ENCODE results near the gene NADK2. TPM values are rescaled to one million over a fixed set of nuclear protein-coding genes. Genes with fewer than 3 reads are reported as not detected.

The NADK2 gene
- total RNA-seq, 1 experiment from 2014 or later, result 23.7 TPM

DNA sequence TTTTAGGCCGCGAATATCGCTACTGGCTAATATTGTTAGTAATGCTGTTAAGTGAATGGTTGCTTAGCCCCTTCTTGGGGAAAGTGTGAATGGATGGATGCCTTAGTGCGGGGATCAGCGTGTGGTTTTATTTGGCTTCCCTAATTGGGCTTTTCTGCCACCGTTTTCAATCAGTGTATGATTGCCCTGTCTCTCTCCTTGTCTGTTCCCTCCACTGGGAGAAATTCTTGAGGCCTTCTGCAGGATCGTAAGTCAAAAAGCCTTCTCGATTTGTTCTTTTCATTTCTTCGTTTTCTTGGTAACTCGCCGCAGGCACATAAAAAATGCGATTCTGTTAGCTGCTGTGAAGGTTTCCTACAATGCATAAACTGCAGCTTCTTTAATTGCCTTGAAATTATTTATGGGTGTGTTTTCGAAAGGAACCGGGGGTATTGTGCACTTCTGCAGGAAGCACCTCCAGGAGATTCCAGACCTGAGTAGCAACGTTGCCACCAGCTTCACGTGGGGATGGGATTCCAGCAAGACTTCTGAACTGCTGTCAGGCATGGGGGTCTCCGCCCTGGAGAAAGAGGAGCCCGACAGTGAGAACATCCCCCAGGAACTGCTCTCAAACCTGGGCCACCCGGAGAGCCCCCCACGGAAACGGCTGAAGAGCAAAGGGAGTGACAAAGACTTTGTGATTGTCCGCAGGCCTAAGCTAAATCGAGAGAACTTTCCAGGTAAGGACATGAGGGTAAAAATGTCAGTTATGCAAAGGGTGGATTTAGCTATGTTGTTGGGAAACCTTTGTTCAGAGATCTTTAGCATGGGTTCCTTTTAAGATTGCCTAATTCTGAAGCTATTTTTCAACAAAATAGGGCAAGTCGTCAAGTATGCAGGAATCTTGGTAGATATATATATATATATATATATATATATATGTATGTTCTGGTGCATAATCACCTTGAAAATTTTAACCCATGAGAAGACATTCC is 89.1 kb downstream of the NADK2 start:
- DNase-seq (ENCODE audit: low read depth), result peak; percentile 8
- in situ Hi-C loops (cut with HindIII; ENCODE audit: low pct_unique_long_range_greater_than_20kb, low sequenced_read_pairs), result no loop called here

DNA sequence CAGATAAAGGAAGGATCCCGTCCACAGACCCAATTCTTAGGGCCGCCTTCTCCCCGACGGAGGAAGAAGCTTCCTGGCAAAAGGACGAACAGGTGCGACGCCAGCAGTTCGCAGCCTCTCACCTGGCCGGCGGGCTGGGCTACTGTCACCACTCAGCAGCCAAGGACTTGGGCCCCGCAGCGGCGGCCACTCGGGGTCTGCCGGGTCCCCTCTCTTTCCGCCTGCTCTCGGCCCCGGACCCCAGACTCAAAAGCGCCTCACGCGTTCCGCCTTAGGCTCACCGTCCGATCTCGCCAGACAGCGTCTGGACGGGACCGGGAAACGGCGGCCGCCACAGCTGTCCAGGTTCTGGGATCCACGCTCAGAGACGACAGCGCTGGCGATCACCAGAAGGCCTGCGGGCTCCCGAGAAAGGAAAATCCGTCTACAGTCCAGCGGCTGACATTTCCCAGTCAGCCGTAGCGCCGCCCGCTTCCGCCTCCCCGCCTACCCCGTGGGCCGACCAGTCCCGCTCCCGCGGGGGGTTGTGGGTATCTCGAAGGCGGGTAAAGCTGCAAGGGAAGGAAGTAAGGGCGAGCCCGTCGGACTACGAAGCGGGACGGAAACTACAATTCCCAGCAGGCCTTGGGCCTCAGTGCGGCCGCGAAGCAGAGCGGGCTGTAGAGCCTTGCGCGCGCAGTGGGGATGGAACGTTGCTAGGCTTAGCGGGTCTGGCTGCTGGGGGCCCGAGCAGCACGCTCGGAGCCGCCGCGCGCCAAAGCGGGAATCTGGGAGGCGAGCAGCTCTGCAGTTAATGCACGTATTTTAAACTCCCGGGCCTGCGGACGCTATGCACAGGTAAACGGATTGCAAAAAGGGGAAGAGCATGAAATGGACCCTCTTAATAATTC is 90.0 kb downstream of the NADK2 start, which contains the start of the genes LMBRD2 and SKP2:
Gene LMBRD2, minus strand, starts transcription at position 454 of the 890 bp plus-strand sequence. CDS start 8,538 bp downstream, outside the sequence.
Gene SKP2, plus strand, starts transcription at position 678 of the 890 bp plus-strand sequence. Its CDS starts 152 bp downstream, at position 830.
- DNase-seq (ENCODE audit: low read depth), result peak; percentile 93
- in situ Hi-C loops (cut with HindIII; ENCODE audit: low pct_unique_long_range_greater_than_20kb, low sequenced_read_pairs), result no loop called here

DNA sequence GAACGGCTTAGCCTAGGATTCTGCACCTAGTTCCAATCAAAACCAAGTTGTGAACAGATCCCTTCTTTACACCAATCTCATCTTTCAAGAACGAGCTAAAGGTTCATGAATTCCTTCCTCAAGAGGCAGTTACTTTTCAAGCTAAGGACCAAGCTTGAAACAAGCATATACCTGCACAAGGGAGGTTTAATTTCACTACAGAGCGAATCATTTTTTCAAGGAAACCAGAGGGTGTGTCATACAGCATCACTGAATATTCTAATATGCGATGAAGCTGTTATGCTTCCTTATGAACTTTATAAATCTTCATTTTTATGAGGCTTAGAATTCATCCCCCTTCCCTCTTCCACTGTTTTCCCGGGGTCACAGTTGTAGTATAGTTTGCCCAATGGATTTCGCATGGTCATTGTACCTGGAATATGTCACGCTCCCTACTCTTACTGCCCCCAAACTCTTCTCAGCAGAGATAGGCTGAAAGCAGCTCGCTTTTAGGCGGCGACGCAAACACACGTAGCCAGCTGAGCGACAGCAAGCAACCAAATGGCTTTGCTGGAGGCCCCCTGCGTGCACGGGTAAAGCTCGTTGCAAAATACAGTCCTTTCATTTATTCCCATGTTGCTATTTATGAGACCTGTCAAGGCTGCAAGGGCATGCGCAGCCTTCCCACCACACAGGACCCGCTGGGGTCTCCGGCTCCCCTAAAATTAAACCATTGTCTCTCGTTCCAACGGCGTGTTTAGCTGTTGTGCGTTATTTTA is 90.9 kb downstream of the NADK2 start:
- in situ Hi-C loops (cut with HindIII; ENCODE audit: low pct_unique_long_range_greater_than_20kb, low sequenced_read_pairs), result no loop called here
- peak; percentile 45 for DNase-seq (ENCODE audit: low read depth)

DNA sequence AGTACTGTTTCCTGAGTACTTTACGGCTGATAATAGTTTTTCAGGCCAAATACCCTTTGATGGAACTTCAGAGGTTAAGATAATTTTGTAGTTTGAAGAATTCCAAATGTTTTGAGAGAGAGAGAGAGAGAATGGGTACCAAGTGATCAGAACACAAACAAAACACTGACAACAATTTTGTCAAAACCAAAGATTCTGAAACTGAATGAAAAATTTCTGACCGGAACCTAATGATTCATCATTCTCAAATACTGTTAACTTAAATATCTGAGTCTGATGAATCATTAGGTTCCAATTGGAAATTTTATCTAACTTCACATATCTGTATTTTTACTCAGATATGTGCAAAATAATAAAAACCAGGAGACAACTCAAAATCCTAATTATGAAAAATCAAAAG is 94.0 kb downstream of the NADK2 start:
- DNase-seq (ENCODE audit: low read depth), result no peak
- in situ Hi-C loops (cut with HindIII; ENCODE audit: low pct_unique_long_range_greater_than_20kb, low sequenced_read_pairs), result no loop called here

DNA sequence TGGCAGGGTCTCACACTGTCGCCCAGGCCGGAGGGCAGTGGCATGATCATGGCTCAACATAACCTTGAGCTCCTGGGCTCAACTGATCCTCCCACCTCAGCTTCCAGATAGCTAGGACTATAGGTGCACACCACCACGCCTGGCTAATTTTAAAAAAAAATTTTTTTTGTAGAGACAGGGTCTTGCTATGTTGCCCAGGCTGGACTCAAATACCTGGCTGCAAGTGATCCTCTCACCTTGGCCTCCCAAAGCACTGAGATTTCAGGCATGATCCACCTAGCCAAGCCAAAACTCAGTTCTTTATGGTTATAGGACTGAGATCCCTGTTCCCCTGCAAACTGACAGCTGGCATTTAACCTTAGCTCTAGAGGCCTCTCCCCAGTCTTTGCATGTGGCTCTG is 95.3 kb downstream of the NADK2 start:
- DNase-seq (ENCODE audit: low read depth), result no peak
- in situ Hi-C loops (cut with HindIII; ENCODE audit: low pct_unique_long_range_greater_than_20kb, low sequenced_read_pairs), result no loop called here

DNA sequence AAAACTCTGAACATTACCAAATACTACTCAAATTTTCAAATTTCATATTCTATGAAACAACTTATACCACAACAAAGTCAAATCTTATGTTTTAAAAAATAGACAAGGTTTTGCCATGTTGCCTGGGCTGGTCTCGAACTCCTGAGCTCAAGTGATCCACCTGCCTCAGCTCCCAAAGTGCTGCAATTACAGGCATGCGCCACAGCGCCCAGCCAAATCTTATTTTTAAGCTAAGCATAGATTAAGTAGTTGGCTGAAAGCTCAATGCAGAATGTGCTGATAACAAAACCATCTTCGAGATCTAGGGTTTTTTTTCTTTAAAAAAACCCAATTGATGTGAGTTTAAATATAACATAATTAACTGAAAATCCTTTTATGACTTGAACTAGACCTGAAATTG is 96.4 kb downstream of the NADK2 start:
- in situ Hi-C loops (cut with HindIII; ENCODE audit: low pct_unique_long_range_greater_than_20kb, low sequenced_read_pairs), result no loop called here
- no peak for DNase-seq (ENCODE audit: low read depth)

Other genes starting within 250 kb of the NADK2 start
- not detected in 2 replicates for gene UGT3A2, start 175.0 kb downstream of the NADK2 start, total RNA-seq (2014; rRNA removed; shearing (Covaris generic); ENCODE audit: low replicate concordance)
- 1.7 and 2.0 TPM in 2 replicates for gene LMBRD2, start 90.0 kb downstream of the NADK2 start, total RNA-seq (2014; rRNA removed; shearing (Covaris generic); ENCODE audit: low replicate concordance)
- gene SKP2, start 89.8 kb downstream of the NADK2 start, total RNA-seq (2014; rRNA removed; shearing (Covaris generic); ENCODE audit: low replicate concordance), result 30.7 and 34.0 TPM in 2 replicates
- gene RANBP3L, start 60.0 kb upstream of the NADK2 start, total RNA-seq (2014; rRNA removed; shearing (Covaris generic); ENCODE audit: low replicate concordance), result not detected in 2 replicates